Measurements from ENCODE around the gene MRPS31. TPM values are rescaled to one million over a fixed set of nuclear protein-coding genes. Genes with fewer than 3 reads are reported as not detected.
A peak's percentile ranks its signal among the peaks of the same experiment; 100 is the strongest.
"Not testable (repeated sequence)": the region's sequence is repeated elsewhere in the genome, so short reads cannot be mapped to it uniquely, and the experiment has no call there.

Gene MRPS31
- total and polyA plus RNA-seq, 11 donors: 21.9 to 62.7 (median 29.1) TPM

DNA sequence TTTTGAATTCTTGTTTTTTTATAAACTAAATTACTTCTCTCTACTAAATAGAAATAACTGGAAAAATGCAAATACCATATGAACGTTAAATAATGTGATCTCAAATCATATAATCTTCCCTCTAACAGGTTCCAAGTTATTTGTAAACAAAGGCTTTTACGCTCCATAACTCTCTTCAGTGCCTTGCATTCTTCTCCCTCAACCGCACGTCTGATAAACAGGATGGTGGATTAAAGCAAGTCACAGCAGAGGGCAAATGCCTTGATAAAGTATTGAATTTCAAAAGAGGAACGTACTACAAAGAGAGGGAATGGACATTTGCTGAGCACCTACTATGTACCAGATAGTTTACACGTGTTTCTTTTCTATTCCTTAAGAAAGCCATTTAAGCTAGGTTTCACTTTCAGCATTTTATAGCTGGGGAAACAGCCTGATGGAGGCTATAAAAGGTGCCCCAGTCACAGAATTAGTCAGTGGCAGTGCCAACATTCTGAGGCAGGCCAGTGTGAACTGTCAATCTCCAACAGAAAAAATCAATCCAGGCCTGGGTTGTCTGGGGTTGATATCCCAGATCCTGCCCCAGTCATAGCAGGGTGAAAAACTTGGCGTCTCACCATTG lies 15.8 kb downstream of the MRPS31 start:
- H3K27me3 ChIP-seq: no peaks in the 10 kb centered on the region
- no peak overlapping the region for H3K27ac ChIP-seq

DNA sequence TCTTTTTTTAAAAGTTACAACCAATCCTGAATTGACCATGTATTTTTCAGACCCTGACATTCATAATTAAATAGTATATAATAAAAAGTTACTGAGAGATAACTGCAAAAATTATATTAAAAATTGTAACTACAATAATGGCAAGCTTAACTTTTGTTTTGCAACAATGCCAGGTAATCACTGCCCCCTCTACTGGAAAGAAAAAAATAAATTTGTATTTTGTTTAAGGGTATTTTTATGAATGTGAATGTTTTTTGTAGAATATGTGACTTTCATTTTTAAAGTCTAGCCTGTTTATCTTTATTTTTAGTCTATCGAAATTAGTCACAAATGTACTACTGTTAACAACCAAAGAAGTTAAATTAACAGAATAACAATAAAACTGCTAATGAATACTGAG lies 21.7 kb downstream of the MRPS31 start:
- TF ChIP-seq, protein P1, sequence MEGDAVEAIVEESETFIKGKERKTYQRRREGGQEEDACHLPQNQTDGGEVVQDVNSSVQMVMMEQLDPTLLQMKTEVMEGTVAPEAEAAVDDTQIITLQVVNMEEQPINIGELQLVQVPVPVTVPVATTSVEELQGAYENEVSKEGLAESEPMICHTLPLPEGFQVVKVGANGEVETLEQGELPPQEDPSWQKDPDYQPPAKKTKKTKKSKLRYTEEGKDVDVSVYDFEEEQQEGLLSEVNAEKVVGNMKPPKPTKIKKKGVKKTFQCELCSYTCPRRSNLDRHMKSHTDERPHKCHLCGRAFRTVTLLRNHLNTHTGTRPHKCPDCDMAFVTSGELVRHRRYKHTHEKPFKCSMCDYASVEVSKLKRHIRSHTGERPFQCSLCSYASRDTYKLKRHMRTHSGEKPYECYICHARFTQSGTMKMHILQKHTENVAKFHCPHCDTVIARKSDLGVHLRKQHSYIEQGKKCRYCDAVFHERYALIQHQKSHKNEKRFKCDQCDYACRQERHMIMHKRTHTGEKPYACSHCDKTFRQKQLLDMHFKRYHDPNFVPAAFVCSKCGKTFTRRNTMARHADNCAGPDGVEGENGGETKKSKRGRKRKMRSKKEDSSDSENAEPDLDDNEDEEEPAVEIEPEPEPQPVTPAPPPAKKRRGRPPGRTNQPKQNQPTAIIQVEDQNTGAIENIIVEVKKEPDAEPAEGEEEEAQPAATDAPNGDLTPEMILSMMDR (IDR thresholded peaks at IDR 0.05): peak in 5 of 12 donors; percentile 5 to 29 (median 20)
- no peak for TF ChIP-seq POLR2A (IDR thresholded peaks at IDR 0.05)
- no peaks in the 10 kb centered on the region for H3K9me3 ChIP-seq
- ATAC-seq (no peak), DNase-seq (no peak)
- no peak overlapping the region for H3K4me3 ChIP-seq
- no peak overlapping the region for H3K27ac ChIP-seq
- no peaks in the 10 kb centered on the region for H3K4me1 ChIP-seq
- H3K36me3 ChIP-seq: peaks cover 0 to 93% (median 60%) of the 10 kb centered on the region in 9 donors
- WGBS, 4 donors: 89 to 99% (median 93%) methylated on average over 1 of the region's 1 CpG
- no peaks in the 10 kb centered on the region for H3K27me3 ChIP-seq
- intact Hi-C loops (cut with DNase I): no loop called here

More for the DNA sequence above, 15.8 kb downstream of the MRPS31 start:
- no peak for ATAC-seq
- H3K36me3 ChIP-seq: peaks cover 0 to 100% (median 85%) of the 10 kb centered on the region in 9 donors
- no peaks in the 10 kb centered on the region for H3K9me3 ChIP-seq
- 76 to 84% (median 83%) methylated on average over 7 of the region's 7 CpGs for whole genome bisulfite sequencing, 4 donors
- intact Hi-C loops (cut with DNase I): no loop called here
- TF ChIP-seq, protein P1 (IDR thresholded peaks at IDR 0.05): no peak
- TF ChIP-seq POLR2A (IDR thresholded peaks at IDR 0.05): no peak
- H3K4me1 ChIP-seq: no peaks in the 10 kb centered on the region
- no peak overlapping the region for H3K4me3 ChIP-seq
- DNase-seq: no peak

DNA sequence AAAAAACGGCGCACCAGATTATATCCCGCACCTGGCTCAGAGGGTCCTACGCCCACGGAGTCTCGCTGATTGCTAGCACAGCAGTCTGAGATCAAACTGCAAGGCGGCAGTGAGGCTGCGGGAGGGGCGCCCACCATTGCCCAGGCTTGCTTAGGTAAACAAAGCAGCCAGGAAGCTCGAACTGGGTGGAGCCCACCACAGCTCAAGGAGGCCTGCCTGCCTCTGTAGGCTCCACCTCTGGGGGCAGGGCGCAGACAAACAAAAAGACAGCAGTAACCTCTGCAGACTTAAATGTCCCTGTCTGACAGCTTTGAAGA lies 35.8 kb downstream of the MRPS31 start:
- Histone ChIP-seq H3K36me3 (peaks cover 0 to 22% (median 5%) of the 10 kb centered on the region in 9 donors), H3K4me3 (peak overlapping the region in 3 of 12 donors; percentile 19 to 29 (median 23))
- ATAC-seq; DNase-seq; H3K27ac ChIP-seq; H3K27me3 ChIP-seq; H3K9me3 ChIP-seq; H3K4me1 ChIP-seq; intact Hi-C loops (cut with DNase I): not testable (repeated sequence)
- 69 to 83% (median 75%) methylated on average over 3 to 11 of the region's 11 CpGs for WGBS, 4 donors

DNA sequence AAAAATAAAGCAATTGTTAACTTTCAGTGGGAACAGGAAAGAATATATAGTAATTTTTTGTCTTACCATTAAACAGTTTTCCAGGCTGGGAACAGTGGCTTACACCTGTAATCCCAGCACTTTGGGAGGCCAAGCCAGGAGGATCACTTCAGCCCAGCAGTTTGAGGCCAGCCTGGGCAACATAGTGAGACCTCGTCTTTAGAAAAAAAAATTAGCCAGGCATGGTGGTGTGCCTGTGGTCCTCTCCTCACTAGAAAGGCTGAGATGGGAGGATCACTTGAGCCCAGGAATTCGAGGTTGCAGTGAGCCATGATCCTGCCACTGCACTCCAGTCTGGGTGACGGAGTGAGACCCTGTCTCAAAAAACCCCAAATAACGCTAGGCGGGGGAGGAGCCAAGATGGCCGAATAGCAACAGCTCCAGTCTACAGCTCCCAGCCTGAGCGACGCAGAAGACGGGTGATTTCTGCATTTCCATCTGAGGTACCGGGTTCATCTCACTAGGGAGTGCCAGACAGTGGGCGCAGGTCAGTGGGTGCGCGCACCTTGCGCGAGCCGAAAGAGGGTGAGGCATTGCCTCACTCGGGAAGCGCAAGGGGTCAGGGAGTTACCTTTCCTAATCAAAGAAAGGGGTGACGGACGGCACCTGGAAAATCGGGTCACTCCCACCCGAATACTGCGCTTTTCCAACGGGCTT lies 36.3 kb downstream of the MRPS31 start:
- intact Hi-C loops (cut with DNase I); H3K27ac ChIP-seq; H3K9me3 ChIP-seq; ATAC-seq; DNase-seq; H3K4me1 ChIP-seq; H3K27me3 ChIP-seq: not testable (repeated sequence)
- 86 to 93% (median 90%) methylated on average over 18 to 24 of the region's 24 CpGs for WGBS, 4 donors
- Histone ChIP-seq H3K36me3 (peaks cover 0 to 26% (median 8%) of the 10 kb centered on the region in 9 donors), H3K4me3 (peak overlapping the region in 3 of 12 donors; percentile 19 to 29 (median 23))

DNA sequence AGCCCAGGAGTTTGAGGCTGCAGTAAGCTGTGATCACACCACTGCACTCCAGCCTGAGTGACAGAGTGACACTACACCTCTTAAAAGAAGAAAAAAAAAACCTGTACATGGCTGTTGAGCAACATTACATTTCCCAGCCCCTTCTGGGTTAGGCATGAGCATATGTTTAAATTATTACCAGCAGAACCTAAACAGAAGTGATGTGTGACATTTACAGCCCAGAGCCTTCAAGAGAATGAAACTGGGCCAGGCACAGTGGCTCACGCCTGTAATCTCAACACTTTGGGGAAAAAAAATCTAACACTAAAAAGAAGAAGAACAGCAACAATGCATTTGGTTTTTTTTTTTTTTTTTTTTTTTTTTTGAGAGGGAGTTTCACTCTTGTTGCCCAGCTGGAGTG lies 38.3 kb downstream of the MRPS31 start:
- TF ChIP-seq POLR2A (IDR thresholded peaks at IDR 0.05): no peak
- TF ChIP-seq, protein P1 (IDR thresholded peaks at IDR 0.05): no peak
- WGBS, 4 donors: 88 to 95% (median 93%) methylated on average over 1 of the region's 1 CpG
- intact Hi-C loops (cut with DNase I): no loop called here

More for the DNA sequence above, 38.3 kb downstream of the MRPS31 start:
- Histone ChIP-seq H3K36me3 (peaks cover 0 to 47% (median 28%) of the 10 kb centered on the region in 9 donors), H3K9me3 (no peaks in the 10 kb centered on the region), H3K4me3 (no peak overlapping the region), H3K27me3 (no peaks in the 10 kb centered on the region), H3K4me1 (no peaks in the 10 kb centered on the region), H3K27ac (no peak overlapping the region)
- ATAC-seq (no peak), DNase-seq (no peak)

Measured in heart left ventricle (tissue), 16 donors.